ENCODE data around the gene PSTPIP2.

The PSTPIP2 gene

GRCh38 chr18:46046688-46047087 lies 25.4 kb downstream of the PSTPIP2 start:
- TF ChIP-seq CTCF (IDR thresholded peaks at IDR 0.05): no peak
- Mint-ChIP-seq H3K27ac (no peak overlapping the region), H3K4me1 (peaks cover 3% of the 10 kb centered on the region), H3K27me3 (ENCODE audit: low read depth, poor library complexity) (peaks cover 4% of the 10 kb centered on the region), H3K4me3 (no peak overlapping the region), H3K36me3 (ENCODE audit: low read depth) (no peaks in the 10 kb centered on the region), H3K9me3 (peaks cover 8% of the 10 kb centered on the region)
- no peak for DNase-seq

GRCh38 chr18:46046126-46046525 lies 25.9 kb downstream of the PSTPIP2 start:
- DNase-seq: no peak
- Mint-ChIP-seq H3K4me3 (no peak overlapping the region), H3K27me3 (ENCODE audit: low read depth, poor library complexity) (peaks cover 4% of the 10 kb centered on the region), H3K27ac (no peak overlapping the region), H3K4me1 (no peaks in the 10 kb centered on the region), H3K36me3 (ENCODE audit: low read depth) (no peaks in the 10 kb centered on the region), H3K9me3 (peaks cover 8% of the 10 kb centered on the region)
- TF ChIP-seq CTCF (IDR thresholded peaks at IDR 0.05): no peak

DNA sequence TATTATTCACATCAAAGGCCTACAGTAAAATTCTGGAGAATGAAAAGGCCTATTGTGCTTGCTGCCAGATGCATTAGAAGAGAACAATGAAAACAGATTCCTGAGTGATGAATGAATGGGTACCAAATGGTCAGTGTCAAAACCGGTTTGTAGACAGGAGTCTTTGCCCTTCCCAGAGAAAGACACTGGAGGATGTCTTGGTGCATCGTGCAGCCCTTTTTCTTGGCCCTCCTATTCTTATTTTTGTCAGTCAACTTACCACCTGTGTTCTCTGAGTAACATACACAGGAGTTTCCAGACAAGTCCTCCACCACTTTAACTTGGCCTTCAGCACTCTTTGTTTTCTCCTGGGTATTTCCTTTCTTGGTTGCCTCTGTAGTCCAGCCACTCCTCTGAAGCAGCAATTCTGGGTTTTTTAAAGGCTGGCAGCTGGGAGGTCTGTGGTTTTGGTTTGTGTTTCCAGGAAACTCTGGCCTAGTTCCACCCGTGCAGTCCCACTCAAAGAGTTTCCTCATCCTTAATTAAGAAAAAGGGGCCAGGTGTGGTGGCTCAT lies 29.4 kb downstream of the PSTPIP2 start:
- H3K4me1 Mint-ChIP-seq: no peaks in the 10 kb centered on the region
- no peak for DNase-seq
- H3K27ac Mint-ChIP-seq: no peak overlapping the region
- no peak for TF ChIP-seq CTCF (IDR thresholded peaks at IDR 0.05)
- H3K36me3 Mint-ChIP-seq (ENCODE audit: low read depth): peaks cover 8% of the 10 kb centered on the region
- peaks cover 4% of the 10 kb centered on the region for H3K27me3 Mint-ChIP-seq (ENCODE audit: low read depth, poor library complexity)
- H3K4me3 Mint-ChIP-seq: no peak overlapping the region
- peaks cover 8% of the 10 kb centered on the region for H3K9me3 Mint-ChIP-seq

- H3K36me3 Mint-ChIP-seq (ENCODE audit: low read depth): peaks cover 8% of the 10 kb centered on the region
- no peak for TF ChIP-seq CTCF (IDR thresholded peaks at IDR 0.05)
- no peaks in the 10 kb centered on the region for H3K4me1 Mint-ChIP-seq
- peak overlapping the region; percentile 15 for H3K27ac Mint-ChIP-seq
- no peak for DNase-seq
- H3K9me3 Mint-ChIP-seq: peaks cover 8% of the 10 kb centered on the region
- H3K27me3 Mint-ChIP-seq (ENCODE audit: low read depth, poor library complexity): no peaks in the 10 kb centered on the region
- no peak overlapping the region for H3K4me3 Mint-ChIP-seq
Observed at GRCh38 chr18:46040747-46041104, 31.3 kb downstream of the PSTPIP2 start.

- Mint-ChIP-seq H3K4me1 (no peaks in the 10 kb centered on the region), H3K27ac (no peak overlapping the region), H3K27me3 (ENCODE audit: low read depth, poor library complexity) (no peaks in the 10 kb centered on the region), H3K9me3 (peaks cover 8% of the 10 kb centered on the region), H3K36me3 (ENCODE audit: low read depth) (peaks cover 8% of the 10 kb centered on the region), H3K4me3 (no peak overlapping the region)
- no peak for DNase-seq
- TF ChIP-seq CTCF (IDR thresholded peaks at IDR 0.05): no peak
Observed at GRCh38 chr18:46040033-46040746, 31.9 kb downstream of the PSTPIP2 start.
